NCI-H146 (cell line): Measurements from ENCODE around the gene RNLS.

Experiments
- DNase-seq: peaks from one replicate; lab custom pipeline; 2025; lab: John Stamatoyannopoulos, UW

Gene RNLS

DNA sequence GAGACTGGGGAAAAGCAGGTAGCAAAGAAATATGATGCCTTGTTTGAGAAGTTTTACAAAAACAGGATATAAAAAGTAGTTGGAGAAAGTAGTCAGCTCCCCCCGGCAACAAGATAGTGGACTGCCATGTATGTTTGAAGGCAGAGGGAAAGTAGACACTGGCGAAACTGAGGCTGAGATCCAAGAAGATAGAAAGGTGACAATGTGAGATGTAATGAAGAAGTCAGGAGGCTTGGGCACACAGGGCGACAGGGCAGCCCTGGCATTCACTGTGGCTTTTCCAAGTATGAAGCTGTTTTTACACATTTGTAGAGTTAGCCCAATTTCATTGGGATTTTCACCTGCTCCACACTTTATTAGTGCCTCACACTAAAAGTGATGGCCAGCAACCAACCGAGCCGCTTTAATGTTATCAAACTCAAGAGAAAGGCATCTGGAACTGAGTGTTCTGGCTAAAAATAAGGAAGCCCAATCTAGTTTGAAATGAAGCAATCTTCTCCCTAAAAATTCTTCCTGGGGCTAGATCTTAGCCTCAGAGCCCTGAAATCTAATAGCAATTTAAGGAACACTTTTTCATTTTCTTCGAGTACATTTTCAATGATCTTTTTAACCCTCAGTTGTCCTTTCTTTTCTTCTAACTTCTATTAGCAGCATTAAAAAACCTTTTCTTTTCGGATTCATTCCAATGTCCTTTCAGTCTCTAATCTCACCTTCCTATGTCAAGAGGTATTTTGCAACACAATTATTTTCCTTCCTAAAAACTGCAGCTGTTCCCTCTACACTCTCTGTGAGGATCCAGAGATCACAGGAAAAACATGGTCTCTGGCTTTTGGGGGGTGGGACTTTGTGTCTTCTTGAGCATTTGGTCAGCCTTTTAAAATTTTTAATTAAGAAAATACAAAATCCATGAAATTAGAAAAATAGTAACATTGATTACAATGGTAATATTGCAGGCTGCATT lies 108.0 kb downstream of the RNLS start:
- DNase-seq: no peak

DNA sequence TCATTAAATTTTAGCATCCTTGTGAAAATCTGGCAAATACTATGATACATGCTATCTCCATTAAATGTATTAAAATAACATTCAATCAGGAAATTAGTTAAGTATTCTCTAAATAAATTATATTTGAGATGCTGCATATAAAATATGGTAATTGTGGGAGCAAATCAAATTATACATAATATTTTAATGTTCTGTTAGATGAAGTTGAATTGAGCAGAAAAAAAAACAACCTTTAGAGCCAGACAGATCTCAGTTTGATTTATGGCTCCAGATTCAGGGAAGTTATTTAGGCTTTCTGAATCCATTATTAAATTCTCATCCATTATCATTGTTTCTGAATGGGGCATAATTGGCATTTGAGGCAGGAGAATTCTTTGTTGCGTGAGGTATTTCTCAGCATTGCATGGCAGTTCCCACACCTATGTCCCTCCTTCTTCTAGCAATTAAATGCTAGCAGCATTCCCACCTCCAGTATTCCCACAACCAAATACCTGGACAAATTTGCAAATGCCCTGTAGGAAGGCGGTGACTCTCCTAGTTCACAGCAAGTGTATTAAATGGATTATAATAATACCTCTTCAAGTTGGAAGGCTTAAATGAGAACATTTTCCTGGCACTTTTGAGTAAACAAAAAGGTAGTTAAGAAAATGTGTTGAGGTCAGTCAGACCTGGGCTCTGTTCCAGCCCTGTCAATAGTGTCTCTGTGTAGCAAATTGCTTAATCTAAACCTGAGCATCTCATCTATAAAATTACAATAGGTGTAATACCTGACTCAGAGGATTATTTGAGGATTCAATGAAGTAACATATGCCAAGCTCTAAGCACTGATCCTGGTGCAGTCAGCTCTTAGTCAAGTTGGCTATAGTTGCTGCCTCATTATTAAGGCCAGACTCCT lies 108.9 kb downstream of the RNLS start:
- peak; percentile 73 for DNase-seq

DNA sequence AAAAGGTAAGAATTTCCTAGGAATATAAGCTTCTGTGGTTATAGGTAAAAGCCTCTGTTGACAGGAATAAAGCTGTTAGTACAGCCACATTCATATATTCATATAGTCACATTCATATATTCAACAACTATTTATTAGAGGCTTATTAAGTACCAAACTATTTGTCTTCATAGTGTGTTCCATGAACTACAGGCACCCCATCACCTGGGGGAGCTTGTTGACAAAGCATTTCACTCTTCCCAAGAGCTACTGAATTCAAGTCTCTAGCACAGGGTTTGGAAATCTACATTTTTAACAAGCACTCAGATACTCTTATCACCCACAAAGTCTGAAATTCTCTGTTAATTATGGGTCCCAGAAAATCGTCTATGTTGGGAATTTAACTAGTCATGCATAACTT lies 110.6 kb downstream of the RNLS start:
- no peak for DNase-seq

DNA sequence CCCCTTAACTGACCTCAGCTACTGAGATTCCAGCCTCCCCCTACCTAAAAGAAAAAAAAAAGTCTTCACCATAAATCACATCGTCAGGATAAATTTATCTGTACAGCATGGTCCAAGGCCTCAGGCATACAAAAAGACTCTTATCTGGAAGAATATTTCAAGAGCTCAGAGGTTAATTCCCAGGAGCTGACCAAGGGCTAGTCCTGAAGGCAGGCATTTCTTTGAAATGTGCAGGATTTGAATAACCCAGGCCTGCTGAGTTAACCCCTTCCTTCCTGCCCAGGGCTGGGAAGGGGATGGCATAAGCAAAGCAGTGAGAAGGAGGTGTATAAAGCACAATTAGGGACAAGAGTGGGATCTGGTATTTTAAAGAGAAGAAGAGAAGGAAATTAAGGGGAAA lies 111.2 kb downstream of the RNLS start:
- DNase-seq: no peak

DNA sequence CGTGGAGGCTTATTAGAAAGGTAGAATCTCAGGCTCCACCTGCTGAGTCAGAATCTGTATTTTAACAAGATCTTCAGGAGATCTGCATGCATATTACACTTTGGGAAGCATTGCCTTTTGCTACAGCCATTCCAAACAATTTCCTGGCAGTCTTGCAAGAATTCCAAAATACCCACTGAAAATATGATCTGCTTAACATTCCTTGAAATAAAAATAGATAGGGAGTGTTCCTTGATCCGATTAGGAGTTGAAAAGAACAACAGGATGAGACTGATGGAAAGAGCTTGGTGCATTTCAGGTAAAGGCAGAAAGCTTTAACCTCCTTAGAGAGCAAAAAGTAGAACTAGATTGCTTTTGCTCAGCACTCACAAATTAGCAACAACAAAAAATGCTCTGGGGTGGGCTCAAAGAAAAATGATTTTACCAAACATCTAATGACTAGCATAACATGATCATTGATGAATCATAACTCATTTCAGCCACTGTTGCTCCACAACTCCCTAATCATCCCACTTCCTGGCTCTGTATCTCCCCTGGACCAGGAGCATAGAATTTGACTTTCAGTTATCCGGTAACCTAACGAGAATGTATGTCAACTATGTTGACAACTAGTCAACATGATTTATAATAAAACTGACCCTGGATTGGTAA lies 115.2 kb downstream of the RNLS start:
- DNase-seq: no peak

DNA sequence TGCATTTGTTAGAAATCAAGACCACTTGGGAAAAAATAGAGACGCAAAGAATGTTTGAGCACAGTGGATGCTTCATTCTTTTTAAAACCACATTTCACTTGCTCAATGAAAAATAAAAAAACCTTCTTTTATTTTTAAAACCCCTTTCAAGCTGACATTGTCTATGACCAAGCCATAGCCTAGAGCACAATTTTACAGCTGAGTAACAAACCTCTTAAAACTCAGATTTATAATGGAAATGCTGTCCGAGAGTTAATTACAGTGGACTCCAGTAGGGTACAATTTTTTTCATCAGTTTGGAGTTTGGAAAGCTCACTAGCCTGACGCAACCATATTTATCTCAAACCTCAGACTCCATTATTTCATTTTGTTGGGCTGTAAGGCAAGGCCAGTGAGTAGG lies 116.3 kb downstream of the RNLS start:
- DNase-seq: no peak

DNA sequence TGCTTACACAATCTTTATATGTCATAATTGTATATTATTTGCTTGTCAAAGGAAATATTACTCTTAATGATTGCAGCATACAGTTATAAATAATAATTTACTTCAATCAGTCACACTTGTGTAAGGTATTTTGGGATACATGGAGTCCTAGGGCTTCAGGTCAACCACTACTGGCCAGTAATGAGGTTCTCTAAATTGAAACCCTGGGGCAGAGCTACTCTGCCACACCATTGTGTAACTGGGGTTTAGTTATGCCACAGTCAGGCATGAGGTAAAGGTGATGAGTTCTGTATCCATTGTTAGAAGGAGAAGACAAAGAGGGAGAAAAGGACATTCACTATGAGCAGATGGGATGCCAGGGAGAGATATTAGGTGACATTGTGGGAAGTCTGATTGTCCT lies 117.4 kb downstream of the RNLS start:
- DNase-seq: no peak

DNA sequence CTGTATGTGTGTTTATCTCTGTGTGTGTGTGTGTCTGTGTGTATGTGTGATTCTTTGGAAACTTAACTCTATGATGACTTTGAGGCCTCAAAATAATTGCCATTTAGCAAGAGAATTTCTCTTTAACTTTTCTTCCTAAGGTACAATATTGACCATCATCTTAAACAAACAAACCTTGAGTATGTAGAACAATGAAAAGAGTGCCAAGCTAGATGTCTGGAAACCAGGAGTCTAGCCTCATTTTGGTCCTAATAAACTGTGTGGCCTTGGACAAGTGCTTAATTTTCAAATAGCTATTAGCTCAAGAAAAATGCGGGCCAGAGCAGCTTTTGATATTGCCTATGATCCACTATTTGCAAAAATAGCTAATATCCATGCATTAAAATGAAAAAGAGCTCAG lies 119.3 kb downstream of the RNLS start:
- DNase-seq: no peak

DNA sequence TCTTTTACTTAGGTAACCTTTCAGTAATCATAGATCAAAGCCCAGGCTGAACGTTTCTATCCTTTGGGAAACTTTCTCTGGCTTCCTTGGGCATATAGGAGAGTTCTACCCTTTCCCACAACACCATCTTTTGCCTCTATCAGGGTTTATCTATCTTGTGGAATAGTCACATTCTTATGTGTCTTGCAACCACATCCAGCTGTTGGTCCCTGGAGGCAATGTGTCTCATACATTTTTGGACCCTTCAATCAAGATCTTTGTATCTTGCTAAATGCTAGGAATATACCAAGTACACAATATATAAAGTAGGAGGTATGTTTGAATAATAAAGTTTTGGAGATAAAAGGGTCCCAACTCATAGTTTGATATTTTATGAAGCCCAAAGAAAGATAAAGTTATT lies 121.7 kb downstream of the RNLS start:
- DNase-seq: no peak

DNA sequence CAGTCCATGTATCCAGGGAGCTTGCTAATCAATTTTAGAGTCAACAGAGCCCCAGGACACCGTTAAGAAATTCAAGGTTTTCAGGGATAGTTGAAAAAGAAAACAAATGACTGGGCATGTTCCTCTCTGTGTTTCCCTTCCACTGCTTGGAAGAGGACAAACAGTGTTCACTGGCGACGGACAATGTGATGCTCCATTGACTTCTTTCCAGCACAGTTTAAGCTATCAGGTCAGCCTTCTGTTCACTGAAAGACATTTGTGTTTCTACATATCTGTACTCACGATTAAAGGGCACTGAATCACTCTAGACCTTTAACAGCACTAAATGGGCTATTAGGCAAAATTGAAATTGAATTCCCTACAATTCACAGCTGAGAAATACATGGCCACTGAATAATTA lies 123.6 kb downstream of the RNLS start:
- peak; percentile 14 for DNase-seq

DNA sequence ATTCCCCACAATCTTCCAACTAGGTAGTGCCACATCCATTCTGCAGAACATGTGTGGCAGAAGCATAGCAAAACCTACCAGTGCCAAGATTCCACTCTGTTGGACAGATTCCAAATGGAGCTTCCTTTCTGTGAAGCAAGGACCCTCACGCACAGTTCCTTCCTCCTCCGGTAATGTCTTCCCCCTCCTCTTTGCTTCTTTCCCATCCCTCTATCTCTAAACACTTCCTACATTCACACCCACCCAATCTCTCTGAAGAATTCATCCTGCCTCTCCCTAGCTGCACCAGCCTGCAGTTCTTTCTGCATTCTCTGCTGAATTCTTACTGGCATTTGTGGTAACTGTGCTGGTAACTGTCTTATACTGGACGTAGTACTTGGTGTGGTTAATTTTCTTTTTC lies 124.9 kb downstream of the RNLS start:
- DNase-seq: no peak

DNA sequence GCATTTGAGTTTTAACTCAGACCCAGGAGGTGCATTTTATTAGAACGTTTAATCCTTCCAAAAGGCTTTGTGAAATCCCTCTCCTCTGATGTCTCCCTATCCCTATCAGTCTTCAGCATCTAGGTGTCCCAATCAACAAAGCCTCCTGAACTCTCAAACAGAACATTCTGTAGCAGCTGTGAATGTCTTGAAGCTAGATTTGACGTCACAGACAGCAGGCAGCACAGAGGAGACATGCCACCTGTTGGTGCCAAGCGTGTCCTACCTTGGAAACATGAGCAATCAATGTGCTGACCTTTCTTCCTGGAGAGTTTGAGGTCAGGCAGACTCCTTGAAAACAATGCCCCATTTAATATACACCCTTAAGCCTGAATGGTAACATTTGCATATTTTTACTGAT lies 125.5 kb downstream of the RNLS start:
- no peak for DNase-seq

DNA sequence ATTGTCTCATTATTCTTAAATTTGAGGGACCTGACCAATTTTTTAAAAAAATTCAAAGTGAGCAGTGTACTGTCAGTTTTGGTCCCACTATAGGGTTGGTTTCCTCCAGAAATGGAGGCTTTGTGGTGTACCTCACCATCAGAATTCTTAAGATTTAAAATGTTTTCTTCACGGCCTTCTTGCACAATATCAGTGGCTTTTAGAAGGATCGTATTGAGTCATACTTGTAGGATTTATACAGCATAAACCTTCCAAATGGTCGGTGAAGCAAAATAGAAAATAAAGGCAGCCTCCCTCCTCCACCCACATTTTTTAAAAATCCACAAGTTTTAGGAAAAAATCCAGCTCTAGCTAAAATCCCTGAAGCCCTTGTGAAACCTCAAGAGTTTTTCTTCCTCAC lies 126.4 kb downstream of the RNLS start:
- no peak for DNase-seq

DNA sequence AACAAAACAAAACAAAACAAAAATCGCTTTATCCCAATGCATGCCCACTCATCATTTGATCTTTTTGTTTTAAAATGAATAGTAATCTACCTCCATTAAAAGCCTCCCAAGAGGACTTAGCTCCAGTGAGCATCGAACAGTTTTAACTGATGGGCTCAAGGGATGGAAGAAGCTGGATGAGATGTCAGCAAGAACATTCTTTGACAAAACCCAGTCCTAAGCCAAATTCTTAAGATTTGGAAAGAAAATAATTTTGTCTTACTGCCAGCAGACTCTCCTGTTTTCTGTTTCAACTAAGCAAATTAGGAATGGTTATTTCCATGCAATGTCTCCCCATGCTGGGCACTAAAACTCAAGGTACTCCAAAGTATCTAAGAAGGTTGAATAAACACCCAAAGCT lies 127.3 kb downstream of the RNLS start:
- DNase-seq: no peak

DNA sequence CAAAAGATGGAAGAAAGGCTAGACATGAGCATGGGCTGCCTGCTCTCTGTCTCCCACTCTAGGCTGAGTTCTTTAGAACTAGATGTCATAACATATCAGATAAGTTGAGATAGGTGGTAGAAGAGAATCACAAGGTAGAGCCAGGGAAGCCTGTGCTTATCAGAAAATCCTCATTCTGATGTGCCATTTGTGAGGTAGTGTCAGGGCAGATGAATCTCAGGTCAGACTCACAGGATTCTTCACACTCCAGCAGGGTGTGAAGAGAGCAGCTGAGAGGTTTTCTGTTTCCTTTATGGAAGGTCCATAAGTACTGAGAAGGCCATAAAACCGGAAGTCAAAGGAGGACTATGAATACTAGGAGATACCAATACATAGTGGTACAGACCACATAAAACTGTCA lies 132.9 kb downstream of the RNLS start:
- DNase-seq: no peak

DNA sequence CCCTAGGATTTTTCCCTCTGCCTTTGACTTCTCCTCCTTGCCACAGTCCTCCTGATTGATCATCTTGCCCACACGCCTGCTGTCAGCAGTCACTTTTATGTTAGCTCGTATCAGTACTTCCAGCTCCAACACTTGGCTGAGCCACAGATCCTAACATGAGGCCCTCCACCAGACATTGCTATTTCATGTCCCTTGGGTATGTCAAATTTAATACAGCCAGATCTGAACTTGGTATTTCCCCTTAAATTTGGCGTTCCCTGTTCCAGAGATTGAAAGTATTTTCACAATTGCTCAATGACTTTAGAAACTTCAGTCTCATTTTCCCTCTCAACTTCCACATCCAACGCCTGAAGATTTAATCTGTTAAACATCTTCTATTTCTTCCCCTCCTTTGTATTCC lies 140.4 kb downstream of the RNLS start:
- no peak for DNase-seq

DNA sequence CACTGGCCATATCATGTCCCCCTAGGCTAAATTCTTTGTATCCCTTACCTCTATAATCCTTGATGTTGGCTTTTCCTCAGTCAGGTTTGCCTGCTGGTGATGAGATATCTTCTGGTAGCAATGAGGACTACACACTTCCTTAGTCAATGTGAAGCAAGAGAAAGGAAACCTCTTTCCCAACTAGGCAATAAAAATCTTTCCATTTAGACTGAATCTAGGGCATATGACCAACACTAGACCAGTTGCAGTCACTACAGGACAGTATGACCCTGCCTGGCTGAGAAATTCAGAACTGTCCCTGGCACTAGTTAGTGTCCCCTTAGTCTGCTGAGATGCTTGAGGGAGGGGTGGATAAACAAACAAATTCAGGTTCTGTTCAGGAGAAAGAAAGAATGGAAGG lies 142.6 kb downstream of the RNLS start:
- no peak for DNase-seq

DNA sequence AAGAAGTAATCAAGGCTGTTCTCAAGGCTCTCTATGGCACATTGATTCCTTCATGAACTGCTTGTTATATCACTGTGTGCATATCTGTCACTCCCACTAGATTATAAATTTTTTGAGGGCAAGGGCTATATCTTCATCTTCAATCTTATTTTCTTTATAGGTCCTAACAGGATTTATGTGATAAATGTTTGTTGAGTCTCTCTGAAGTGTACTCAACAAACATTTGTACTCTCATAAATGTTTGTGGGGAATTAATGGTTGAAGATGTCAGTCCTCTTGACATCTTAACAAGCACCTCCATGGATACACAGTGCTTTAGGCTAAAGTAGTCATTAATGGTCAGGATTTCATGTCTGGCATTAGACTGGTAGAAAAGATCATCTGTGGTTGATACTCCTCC lies 143.2 kb downstream of the RNLS start:
- no peak for DNase-seq

DNA sequence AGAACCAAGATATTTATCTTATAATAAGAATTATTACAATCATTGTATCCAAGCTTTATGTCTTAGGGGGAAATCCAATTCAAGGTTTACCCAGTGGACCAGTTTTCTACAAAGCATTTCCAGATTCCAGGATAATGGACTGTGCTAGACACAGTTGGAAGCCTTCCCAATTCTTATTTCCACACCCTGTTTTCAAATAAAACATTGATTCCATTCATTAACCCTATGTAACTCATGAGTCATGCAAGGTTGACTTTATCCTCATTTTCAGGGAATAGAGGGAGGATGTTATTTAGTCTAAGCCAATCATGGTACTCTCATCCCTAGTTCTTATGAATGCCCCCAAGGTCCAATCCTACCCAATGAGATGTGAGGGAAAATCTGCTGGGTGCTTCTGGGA lies 145.7 kb downstream of the RNLS start:
- DNase-seq: no peak

DNA sequence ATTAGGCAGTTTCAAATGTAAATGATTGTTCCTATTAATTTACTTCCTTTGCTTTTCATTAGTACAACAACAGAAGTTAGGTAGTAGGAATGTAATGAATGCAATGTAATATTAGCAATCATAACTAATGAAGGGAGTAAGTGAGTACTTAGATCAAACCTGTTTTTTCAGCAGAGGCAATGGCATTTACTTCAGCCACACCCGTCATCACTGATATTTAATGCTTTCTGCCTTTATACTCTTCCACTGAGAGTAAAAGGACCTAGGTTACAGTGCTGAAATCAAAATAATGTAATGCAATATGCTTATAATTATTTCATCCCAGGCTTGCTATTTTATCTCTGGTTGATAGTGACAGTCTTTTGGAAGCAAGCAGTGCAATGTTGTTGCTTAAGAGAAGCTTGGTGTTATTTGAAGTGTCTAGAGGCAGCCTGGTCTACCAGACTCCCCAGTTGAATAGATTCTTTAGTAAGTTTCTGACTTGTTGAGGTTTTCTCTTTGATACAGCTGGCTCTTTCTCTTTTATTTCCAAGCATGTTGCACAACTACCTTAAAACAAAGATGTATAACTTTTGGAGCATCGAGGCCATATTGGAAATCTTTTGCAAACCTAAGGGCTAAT lies 149.4 kb downstream of the RNLS start:
- DNase-seq: no peak

DNA sequence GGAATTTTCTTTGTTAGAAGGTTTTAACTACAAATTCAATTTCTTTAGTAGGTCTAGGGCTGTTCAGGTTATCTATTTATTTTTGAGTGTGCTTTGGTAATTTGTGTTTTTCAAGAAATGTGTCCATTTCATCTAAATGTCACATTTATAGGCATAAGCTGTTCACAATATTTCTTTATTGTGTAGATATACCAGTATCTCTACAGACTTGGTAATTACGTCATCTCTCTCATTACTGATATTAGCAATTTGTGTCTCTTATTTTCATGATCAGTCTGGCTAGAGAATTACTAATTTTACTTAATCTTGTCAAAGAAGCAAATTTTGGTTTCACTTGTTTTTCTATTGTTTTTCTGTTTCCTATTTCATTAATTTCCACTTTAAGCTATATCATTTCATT lies 152.0 kb downstream of the RNLS start:
- DNase-seq: no peak

DNA sequence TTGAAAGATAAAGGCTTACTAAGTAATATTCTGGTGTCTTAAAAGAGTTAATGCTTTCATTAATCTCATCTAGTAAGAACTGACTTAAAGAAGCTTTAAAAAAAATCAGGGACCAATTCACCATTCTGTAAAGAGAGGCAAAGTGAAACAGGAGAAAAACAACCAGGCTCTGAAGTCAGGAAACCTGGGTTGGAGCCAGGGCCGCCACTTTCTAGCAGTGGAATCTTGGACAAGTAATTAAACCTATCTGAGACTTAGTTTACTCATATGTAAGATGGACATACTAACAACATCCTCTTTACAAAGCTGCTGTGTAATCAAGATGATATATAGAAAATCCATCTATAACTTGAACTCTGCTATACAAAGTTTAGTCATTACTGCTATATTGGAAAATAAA lies 154.1 kb downstream of the RNLS start:
- no peak for DNase-seq
